ENCODE results near the gene SPARCL1. TPM values are rescaled to one million over a fixed set of nuclear protein-coding genes. Genes with fewer than 3 reads are reported as not detected.

Gene SPARCL1
- total and polyA plus RNA-seq, 2 donors (not counting 3 experiments of a cell fraction or from before 2014, with no cell fraction given), result not detected

DNA sequence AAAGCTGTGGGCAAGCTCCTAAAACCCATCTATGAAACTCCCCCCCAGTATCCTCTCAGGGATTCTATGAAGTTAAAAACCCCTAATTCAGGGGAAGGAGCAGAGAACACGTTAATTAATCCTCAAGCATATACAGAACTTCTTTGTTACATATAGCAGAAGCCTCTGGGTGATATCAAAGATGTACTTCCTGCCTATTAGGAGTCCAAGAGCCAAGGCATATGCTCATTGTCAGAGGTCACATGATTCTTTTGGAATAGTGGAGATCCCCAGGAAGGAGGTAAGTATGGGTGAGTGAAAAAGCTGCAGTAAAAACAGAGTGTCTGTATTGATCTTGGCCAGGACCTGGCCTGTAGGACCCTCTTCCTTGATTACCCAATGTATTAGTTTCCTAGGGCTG is 2.9 kb upstream of the SPARCL1 start:
- DNase-seq (ENCODE audit: low read depth, low spot score), result no peak
- no TSS peak for BruUV-seq (replicated peaks)
- H3K27ac ChIP-seq (ENCODE audit: insufficient read depth, low read depth, low read length), result no peak overlapping the region
- FAIRE-seq, result no peak
- no peak overlapping the region for H2AFZ ChIP-seq (ENCODE audit: low read depth, low read length)
- intact Hi-C loops (cut with micrococcal nuclease) (no loop called here), dilution Hi-C loops (cut with MboI; ENCODE audit: extremely low pct_ligation_motif_present, low sequenced_read_pairs) (no loop called here)
- ChIA-PET POLR2A (no interaction called here), CTCF (interaction anchor here (1.5 kb wide), 1 partner anchor 12 kb away, joined by 4 read pairs; no protein-coding TSS in a partner anchor)
- H3K79me2 ChIP-seq (ENCODE audit: control insufficient read depth, insufficient read depth, low read length), result no peaks in the 10 kb centered on the region
- H4K20me1 ChIP-seq (replicated peaks; ENCODE audit: control insufficient read depth, extremely low read depth, insufficient read depth, low read length), result no peaks in the 10 kb centered on the region
- H3K9ac ChIP-seq (replicated peaks; ENCODE audit: extremely low read depth, insufficient read depth, low read length), result no peak overlapping the region
- H3K9me3 ChIP-seq (replicated peaks; ENCODE audit: control insufficient read depth, insufficient read depth, low read length), result no peaks in the 10 kb centered on the region
- H3K27me3 ChIP-seq (ENCODE audit: control insufficient read depth in 2 of 2, insufficient read depth in 2 of 2, low read length in 2 of 2), result peaks cover 0 to 6% of the 10 kb centered on the region in 2 experiments
- H3K4me1 ChIP-seq (ENCODE audit: control insufficient read depth, extremely low read depth, insufficient read depth, low read length), result no peaks in the 10 kb centered on the region
- TF ChIP-seq POLR2AphosphoS5 (IDR thresholded peaks at IDR 0.05; ENCODE audit: insufficient read depth, low read depth, low read length) (no peak), EZH2 (IDR thresholded peaks at IDR 0.05; ENCODE audit: borderline replicate concordance, low read depth, low read length, severe bottlenecking) (no peak), GATA2 (IDR thresholded peaks at IDR 0.05; ENCODE audit: insufficient read depth, insufficient read length, low read depth, low read length) (no peak), POLR2A (IDR thresholded peaks at IDR 0.05; ENCODE audit: low read depth, low read length) (no peak), FOS (IDR thresholded peaks at IDR 0.05; ENCODE audit: borderline replicate concordance, insufficient read depth, low read length) (no peak), MYC (IDR thresholded peaks at IDR 0.05; ENCODE audit: low read depth, low read length) (no peak), JUN (IDR thresholded peaks at IDR 0.05; ENCODE audit: borderline replicate concordance, insufficient read depth, insufficient read length, low read depth) (no peak)
- TF ChIP-seq, protein P1, sequence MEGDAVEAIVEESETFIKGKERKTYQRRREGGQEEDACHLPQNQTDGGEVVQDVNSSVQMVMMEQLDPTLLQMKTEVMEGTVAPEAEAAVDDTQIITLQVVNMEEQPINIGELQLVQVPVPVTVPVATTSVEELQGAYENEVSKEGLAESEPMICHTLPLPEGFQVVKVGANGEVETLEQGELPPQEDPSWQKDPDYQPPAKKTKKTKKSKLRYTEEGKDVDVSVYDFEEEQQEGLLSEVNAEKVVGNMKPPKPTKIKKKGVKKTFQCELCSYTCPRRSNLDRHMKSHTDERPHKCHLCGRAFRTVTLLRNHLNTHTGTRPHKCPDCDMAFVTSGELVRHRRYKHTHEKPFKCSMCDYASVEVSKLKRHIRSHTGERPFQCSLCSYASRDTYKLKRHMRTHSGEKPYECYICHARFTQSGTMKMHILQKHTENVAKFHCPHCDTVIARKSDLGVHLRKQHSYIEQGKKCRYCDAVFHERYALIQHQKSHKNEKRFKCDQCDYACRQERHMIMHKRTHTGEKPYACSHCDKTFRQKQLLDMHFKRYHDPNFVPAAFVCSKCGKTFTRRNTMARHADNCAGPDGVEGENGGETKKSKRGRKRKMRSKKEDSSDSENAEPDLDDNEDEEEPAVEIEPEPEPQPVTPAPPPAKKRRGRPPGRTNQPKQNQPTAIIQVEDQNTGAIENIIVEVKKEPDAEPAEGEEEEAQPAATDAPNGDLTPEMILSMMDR (IDR thresholded peaks at IDR 0.05; ENCODE audit: extremely low read depth in 1 of 2, insufficient read depth in 1 of 2, low read depth in 1 of 2, low read length in 2 of 2), result no peak
- TF ChIP-seq, protein P2, sequence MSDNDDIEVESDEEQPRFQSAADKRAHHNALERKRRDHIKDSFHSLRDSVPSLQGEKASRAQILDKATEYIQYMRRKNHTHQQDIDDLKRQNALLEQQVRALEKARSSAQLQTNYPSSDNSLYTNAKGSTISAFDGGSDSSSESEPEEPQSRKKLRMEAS (IDR thresholded peaks at IDR 0.05; ENCODE audit: insufficient read depth, insufficient read length), result no peak
- H3K4me2 ChIP-seq (ENCODE audit: insufficient read depth, low read length), result no peak overlapping the region
- no peak overlapping the region for H3K4me3 ChIP-seq (replicated peaks in 1 of 3; ENCODE audit: insufficient read depth in 1 of 3, low read depth in 1 of 3, low read length in 3 of 3)
- H3K36me3 ChIP-seq (ENCODE audit: control insufficient read depth in 2 of 2, extremely low read depth in 1 of 2, insufficient read depth in 2 of 2, low read length in 2 of 2), result no peaks in the 10 kb centered on the region
- H3K9me1 ChIP-seq (replicated peaks; ENCODE audit: control insufficient read depth, extremely low read depth, insufficient read depth, low read length), result no peaks in the 10 kb centered on the region

Measured in endothelial cell of umbilical vein (primary cell).